GM19240 (cell line): Measurements from ENCODE around the gene SCARF1.

Experiments
- DNase-seq: peaks from one replicate; pipeline ENCODE4 v3.0.0; 2011; ENCODE audit warnings: low spot score; ENCODE audit not compliant: insufficient read length

The SCARF1 gene

DNA sequence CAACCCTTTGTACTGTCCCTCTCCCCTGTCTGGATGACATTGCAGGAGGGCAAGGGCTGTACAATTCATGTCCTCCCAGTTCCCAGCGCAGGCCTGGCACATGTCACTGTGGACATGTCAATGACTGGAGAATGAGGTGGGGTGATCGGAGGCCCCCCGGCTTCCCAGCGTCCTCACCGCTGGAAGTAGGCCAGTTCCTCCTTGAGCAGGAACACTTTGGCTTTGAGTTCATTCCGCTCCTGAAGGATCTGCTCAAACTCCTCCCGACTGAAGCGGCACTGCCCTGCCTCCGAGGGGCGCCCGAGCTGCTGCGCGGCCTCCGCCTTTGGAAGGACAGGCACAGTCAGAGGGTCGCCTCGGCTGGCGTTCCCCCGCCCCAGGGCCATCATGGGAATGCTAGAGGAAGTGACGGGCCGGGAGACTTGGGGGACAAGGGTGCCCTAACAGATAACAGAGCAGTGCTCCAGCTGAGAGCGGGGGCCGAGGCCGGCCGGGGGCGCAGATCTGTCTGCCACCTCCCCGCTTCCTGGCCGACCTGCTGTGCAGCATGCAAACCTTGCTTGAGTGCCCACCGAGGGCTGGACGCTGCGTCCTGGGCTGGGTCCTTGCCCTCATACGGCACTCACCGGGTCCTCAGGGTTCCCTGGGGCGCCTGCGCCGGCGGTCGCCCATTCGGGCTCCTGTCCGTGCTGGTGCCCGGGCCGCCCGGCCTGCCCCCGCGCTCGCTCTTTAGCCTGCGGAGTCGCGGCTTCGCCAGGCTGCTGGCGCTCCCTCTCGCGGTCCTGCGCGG, 2.8 kb upstream of the SCARF1 start:
- DNase-seq, result no peak

DNA sequence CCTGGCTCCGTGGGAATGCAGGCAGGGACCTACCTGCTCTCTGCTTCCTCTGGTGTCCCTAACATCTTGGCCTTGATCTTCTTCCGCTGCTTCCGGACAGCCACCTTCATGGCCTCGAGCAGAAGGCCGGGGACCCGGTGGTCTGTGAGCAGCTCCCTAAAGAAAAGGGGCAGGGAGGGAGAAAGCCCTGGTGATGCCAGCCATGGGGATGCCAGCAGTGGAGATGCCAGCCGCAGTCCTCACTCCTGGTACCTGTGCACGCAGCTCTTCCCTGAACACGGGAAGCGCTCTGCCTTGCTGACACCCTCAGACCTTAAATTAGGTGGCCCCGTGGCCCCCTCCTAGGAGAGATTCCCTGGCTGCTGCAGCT, 2.3 kb upstream of the SCARF1 start:
- DNase-seq, result no peak

DNA sequence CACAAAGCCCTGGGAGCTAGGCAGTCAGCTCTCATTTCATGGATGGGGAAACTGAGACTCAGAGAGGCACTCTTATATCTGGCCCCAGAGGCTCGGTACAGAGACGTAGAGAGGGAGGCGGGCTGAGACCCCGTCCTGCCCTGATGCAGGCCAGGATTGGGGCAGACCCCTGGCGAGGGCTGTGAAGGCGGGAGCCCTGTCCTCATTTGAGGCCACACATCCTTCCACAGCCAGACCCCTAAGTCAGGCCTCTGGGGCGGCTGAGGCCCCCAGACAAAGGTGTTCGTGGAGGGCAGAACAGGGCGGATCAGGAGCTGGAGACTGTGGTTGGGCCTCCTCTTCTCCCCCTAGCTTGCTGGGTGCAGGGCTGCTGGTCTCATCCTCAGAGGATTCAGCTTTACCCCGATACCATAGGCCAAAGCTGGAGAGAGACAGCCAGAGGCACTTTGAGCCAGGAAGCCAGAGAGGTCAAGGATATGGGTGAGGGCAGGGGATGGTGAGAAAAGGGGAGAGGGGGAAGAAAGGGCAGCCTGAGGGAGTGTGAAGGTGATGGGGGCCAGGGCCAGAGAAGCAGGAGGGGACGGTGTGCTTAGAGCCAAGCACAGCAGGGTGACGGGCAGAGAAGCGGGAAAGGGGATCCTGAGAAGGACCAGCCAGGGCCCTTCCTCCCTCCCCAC, 805 bp upstream of the SCARF1 start:
- DNase-seq, result no peak

DNA sequence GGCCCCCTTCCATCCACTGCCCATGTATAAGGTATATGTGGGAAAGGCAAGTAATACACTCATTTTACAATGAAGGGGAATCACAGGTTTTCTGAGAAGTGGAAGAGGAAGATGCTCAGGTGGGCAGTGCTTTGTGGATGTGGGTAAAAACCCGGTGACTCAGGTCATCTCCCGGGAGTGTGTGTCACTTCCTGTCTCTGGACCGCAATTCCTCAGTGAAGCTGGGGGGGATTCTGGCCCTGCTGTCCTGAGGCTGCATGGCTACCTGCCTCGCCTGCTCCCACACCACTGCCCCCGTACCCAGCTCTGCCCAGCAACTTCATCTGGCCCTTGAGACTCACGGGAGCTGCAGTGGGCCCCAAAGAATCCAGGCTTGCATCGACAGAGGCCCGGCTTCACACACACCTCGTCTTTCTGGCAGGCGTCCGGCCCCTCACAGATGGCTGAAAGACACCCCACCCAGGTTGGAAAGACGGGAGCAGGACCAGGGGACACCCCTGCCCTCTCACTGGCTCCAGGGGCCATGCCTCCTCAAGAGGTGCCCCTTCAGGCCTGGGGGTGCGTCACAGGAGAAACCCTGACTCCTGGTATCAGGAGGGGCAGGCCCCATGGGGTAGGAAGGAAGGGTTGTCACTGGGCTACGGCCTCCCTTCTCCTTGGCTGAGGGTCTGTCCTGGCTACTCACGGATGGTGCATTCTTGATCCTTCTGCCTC, 882 bp downstream of the SCARF1 start:
- peak; percentile 73 for DNase-seq

DNA sequence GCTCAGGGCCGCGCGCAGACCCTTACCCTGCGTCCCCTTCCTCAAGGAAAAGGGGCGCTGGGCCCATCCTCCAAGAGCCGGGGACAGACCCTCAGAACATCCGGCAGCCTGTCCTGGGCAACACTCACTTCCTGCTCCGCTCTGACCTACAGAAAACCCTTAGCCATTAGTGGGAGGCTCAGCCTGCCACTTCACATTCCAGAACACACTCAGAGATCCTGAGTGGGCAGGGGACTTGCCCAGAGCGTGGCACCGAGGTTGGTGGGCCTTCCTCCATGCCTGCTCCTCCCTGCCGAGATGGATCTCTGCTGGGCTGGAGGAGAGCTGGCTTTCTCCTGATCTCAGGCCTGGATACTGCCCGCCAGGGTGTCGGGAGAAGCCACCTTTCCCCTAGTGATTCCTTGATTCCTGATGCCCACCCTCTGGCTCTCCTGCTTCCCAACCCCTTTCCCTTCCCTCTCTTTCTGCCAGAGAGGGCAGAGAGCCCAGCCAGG, 1.5 kb downstream of the SCARF1 start:
- no peak for DNase-seq

DNA sequence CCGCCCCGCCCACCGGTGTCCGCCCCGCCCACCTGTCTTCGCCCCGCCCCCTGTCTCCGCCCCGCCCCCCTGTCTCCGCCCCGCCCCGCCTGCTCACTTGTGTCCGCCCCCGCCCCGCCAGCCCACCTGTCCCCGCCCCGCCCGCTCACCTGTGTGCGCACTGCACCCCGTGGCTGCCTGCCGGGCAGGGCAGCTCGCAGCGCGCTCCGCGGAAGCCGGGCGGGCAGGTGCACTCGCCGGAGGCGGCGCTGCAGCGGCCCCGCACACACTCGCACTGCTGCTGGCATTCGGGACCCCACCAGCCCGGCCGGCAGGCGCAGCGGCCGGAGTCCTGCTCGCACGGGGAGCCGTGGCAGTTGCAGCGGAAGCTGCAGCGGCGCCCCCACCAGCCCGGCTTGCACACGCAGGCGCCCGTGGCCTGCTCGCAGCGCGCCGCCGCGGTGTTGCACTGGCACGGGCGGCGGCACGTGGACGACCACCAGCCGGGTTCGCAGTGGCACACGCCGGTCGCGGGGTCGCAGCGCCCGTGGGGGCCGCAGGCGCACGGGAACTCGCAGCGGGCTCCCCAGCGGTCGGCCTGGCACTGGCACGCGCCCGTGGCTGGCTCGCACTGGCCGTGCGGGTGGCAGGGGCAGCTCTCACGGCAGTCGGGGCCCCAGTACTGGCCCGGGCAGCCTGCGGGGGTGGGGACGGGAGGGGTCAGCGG, 2.1 kb downstream of the SCARF1 start:
- DNase-seq, result peak; percentile 52

DNA sequence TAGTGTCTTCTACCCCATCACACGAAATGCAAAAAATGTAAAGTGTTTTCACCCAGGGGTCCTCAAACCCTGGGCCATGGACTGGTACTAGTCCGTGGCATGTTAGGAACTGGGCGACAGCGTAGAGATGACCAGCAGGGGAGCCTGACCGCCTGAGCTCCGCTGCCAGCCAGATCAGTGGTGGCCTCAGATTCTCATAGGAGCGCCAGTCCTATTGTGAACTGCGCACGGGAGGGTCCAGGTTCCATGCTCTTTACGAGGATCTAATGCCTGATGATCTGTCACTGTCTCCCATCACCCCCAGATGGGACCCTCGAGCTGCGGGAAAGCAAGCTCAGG, 4.5 kb downstream of the SCARF1 start:
- no peak for DNase-seq

DNA sequence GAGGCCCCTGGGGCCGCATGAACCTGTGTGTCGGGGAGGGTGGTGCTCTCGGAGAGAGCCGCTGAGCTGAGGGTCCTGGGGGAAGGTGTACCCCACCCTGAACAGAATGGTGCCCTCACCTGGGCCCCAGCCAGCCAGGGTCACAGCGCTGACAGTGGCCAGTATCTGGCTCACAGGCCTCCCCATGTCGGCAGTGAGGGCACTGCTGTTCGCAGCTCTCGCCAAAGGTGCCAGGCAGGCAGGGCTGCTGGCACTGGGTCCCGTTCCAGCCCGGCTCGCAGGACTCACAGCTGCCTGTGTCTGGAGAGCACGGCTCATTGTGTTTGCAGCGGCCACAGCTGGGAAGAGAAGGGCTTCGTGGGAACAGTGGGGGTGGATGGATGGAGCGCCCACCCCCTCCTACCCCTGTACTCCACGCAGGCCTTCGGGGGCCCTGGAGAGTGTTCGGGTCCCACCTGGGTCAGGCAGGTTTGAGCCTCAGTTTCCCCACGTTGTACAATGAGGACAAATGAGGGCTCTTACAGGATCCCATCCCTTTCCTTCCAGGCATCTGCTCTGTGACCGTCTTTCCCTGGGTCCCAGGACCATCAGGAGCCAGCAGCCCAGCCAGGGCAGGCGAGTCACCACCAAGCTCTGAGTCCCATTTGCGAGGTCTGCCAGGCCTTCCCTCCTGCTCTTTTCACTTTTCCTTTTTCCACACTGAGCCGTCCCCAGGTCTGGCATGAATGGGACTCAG, 5.0 kb downstream of the SCARF1 start:
- no peak for DNase-seq

DNA sequence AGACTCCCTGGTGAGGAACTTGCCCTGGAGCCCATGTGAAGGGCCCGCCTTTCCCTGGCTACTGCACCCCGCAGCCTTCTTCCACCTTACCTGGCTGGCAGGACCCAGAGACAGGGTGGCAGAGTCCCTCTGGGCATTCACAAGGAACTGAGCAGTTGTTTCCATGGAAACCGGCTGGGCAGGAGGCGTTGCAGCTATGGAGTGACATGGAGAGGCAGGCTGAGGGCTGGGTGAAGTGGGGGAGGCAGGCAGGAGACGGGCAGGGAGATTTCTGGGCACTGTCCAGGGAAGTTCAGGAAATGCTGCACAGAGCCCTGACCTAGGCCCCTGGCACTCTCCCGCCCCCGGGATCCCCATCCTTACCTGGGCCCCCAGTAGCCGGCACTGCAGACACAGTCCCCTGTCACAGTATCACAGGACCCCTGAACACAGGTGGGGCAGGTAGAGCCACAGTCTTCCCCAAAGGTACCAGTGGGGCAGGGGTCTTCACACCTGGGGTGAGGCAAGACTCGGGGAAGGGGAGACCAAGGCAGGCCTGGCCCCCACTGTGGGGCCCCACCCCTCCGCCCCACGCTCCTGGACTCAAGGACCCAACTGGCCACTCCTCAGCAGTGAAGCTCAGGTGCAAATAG, 5.9 kb downstream of the SCARF1 start:
- DNase-seq, result no peak

DNA sequence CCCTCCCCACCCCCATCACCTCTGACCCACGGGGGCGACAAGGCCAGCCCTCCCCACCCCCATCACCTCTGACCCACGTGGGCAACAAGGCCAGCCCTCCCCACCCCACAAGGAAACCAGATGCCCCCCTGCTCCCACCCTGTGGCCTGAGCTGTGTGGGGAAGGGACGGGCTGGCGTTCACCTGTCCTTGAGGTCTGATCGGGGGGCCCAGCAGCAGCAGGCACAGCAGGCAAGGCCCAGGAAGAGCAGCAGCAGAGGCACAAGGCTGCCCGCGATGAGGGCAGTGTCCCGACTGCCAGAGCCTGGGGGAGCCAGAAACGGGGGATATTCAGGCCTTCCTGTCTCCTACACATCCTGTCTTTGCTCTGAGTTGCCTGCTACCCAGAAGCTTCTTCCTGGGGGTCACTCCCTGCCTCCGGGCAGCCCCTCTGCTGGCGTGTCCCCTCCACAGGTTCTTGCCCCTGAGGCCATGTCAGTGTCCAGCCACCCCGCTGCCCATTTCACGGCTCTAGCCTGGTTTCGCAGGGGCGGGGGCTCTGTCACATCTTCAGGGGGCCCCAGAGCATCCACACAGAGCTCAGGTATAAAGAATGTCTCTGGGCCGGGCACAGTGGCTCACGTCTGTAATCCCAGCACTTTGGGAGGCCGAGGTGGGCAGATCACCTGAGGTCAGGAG, 6.8 kb downstream of the SCARF1 start:
- no peak for DNase-seq

DNA sequence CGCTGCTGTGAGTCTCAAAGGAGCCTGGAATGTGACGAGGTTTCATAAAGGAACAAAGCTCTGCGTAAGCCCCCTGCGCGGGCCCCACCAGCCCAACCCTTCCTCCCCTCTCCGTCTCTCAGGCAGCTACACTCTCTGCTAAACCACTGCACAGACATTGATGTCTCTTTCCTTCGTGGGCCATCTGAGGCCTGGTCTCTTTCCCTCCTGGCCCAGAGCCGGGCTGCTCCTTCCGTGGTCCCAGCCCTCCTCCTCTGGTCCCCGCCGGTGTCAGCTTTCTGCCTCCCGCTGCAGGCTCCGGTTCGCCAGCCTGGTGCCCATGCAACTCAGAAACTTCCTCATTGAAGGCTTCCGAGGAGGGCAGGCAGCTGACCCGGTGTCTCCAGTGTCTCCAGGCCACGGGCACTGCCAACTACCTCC, 7.4 kb downstream of the SCARF1 start:
- no peak for DNase-seq

DNA sequence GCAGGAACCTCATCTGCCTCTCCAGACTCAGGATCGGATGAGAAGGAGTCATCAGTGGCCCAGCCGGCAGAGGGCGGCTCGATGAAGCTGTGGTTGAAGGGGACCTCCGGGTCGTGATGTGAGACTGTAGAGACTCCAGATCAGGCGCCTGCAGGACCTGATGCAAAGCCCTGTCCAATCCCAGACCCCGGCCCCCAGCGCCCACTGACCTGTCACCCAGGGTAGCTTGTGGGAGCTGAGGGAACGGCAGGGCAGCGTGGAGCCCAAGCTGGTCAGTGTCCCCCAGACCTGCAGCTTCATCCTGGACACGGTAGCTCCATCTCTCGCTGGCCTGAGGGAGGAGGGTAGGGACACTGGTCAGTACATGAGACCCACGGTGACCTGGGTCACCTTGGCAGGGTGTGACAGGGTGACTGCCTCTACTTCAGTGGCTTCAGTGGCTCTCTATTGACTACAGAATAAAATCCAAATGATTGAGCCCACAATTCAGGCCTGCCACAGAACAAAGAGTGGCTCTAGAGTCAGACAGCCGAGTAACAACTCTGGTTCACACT, 8.7 kb downstream of the SCARF1 start:
- DNase-seq, result no peak

DNA sequence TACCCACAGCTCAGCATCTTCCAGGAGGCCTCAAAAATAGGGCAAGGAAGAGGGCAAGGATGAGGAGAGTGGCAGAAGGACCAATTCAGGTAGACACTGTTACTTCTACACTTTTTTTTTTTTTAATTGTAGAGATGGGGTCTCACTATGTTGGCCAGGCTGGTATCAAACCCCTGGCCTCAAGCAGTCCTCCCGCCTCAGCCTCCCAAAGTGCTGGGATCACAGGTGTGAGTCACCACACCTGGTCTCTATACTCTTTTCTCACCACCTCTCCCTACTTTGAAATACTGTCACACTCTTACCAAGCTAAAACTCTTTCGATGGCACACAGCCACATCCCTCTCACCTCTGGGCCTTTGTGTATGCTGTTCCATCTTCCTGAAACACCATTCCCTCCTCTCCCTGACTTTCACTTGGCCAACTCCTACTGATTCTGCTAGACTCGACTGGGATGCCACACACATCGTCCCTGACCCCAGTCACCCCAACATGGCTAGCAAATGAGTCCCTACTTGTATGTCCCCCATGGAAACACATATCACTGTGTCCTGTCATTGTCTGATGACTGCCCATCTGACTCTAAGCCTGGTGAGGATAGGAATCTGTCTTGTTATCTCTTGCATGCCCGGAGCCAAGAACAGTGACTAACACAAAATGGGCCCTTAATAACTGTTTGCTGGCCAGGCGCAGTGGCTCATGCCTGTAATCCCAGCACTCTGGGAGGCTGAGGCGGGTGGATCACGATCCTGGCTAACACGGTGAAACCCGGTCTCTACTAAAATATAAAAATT, 9.7 kb downstream of the SCARF1 start:
- DNase-seq, result no peak

DNA sequence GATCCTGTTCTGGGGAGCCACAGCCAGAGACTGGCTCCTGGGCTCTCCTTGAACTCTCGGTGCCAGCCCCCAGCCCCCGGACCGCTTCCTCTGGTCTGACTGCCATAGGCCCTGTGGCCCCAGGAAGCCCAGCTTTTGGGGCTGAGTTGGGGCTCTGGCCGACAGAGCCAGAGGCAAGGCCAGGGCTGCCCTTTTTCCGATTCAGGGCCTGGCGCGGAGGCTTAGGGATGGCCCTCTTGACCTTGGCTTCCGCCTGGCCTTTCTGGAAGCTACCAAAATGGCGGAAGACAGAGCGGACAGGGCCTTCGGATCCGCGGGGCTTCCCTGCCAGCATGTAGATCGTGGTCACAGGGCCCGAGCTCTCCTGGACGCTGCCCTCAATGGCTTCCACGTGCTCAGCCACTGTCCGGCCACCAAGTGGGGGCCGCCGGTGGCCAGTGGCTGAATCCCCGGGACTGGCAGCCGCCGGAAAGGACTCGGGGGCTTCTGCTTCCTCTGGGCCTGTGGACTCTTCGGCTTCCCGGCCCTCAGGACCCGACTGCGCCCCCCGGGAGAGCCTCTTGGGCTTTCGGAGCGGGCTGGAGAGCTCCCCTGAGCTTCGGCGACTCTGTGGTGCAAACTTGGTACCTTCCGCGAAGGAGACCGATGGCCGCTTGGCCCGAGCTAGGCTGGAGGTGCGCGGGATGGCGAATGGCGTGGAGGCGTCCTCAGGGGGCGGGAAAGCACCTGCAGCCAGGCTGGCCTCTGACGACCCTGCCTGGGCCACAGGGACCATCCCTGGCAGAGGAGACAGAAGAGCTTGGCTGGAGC, 10.5 kb downstream of the SCARF1 start:
- DNase-seq, result no peak

DNA sequence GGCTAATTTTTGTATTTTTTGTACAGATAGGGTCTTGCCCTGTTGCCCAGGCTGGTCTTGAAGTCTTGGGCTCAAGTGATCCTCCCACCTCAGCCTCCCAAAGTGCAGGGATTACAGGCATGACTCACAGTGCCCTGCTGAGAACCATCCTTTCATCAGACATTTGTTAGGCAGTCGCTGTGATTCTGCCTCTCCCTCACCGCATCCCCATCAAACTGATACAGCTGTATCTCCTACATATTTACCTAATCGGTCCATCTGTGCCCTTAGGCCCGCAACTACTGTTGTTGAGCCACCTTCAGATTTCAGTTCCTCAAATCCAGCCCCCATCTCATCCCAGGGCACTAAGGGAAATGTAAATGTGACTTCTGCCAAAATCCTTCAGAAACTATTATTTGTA, 14.9 kb downstream of the SCARF1 start:
- no peak for DNase-seq

DNA sequence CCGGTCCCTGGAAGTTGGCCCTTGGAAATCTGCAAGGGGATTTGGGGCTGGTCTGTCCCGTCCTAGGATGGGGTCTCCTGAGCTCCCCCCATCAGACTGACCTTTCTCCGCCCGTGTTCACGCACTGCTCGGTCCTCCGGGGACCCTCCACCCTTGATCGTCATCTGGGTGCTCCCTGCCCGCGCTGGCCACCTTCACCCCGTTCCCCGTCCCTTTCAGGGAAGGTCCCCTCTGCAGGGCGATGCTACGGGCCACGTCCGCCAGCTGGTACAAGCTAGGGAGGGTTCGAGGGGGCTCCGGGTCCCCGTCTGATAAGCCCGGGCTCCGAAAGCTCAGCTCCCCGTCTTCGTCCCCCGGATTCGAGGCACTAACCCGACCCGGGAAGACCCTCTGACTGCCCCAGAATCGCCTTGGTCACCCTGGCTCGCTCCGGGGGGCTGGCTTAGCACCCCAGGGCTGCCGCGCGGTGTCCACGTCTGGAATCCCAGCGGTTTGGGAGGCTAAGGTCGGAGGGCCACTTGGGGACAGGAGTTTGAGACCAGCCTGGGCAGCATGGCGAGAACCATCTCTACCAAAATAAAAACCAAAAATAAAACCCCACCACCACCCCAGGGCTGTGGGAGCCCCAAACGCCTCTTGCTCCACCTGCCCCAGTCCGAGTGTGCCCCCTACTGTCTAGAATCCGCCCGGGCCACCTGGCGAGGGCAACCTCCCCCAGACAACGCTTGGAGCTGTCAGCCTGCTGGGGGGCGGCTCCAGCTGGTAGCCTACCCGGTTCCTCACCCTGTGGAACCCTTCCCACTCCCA, 15.8 kb downstream of the SCARF1 start:
- peak; percentile 67 for DNase-seq

DNA sequence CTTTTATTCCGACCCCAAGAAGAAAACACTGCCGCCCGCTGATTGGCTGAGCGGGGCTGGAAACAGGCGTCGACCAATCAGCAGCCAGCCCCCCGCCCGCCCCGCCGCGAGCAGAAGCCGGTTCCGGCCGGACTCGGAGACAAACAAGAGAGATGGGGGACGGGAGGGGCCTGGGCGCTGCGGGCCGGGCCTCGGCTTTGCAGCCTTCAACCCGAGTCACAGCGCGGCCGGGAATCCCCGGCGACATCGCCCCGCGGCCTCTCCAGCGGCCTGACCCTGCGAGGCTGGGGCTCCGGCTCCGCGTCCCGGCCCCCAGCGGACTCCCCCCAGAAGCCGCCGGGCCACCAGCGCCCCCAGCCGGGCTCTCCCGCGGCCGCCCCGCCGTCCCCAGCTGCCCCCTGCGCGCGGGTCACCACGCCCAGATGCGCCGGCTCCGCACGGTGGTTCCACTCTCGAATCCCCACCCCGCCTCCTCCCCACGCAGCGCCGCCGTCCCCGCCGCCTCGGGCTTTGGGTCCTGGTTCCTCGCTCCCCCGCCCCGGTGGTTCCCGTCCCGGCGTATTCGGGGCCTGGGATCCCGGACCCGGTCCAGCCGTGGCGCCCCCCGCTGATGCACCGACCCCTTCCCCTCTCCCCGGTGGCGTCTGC, 16.6 kb downstream of the SCARF1 start:
- DNase-seq, result peak; percentile 95
